ENCODE results near the gene CHCHD2. TPM values are rescaled to one million over a fixed set of nuclear protein-coding genes. Genes with fewer than 3 reads are reported as not detected.
"Not testable (repeated sequence)": the region's sequence is repeated elsewhere in the genome, so short reads cannot be mapped to it uniquely, and the experiment has no call there.

Gene CHCHD2
- total RNA-seq, 1 donor from 2014 or later = 617 TPM

DNA sequence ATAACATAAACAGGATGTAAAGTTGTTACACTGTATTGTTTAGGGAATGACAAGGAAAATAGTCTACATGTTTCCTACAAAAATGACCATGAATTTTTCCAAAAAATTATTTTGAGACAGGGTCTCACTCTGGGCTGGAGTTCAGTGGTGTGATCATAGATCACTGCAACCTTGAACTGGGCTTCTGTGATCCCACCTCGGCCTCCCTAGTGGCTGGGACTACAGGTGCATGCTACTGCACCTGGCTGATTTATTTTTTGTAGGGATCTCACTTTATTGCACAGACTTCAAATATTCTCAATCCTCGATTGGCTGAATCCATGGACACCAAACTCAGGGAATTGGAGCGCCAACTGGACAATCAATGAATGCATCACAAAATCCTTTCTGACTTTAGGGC lies 6.6 kb downstream of the CHCHD2 start:
- Mint-ChIP-seq H3K4me1 (ENCODE audit: low read depth) (peaks cover 5% of the 10 kb centered on the region), H3K4me3 (no peak overlapping the region), H3K27ac (no peak overlapping the region), H3K27me3 (ENCODE audit: insufficient read depth) (no peaks in the 10 kb centered on the region), H3K36me3 (ENCODE audit: low read depth) (peaks cover 35% of the 10 kb centered on the region), H3K9me3 (no peaks in the 10 kb centered on the region)
- no peak for DNase-seq (ENCODE audit: low spot score)
- intact Hi-C loops (cut with micrococcal nuclease) = no loop called here

GRCh38 chr7:56098187-56099008 lies 7.9 kb downstream of the CHCHD2 start:
- H3K27me3 Mint-ChIP-seq (ENCODE audit: insufficient read depth); intact Hi-C loops (cut with micrococcal nuclease); H3K9me3 Mint-ChIP-seq; H3K27ac Mint-ChIP-seq; DNase-seq (ENCODE audit: low spot score); H3K4me3 Mint-ChIP-seq; H3K4me1 Mint-ChIP-seq (ENCODE audit: low read depth): not testable (repeated sequence)
- peaks cover 28% of the 10 kb centered on the region for H3K36me3 Mint-ChIP-seq (ENCODE audit: low read depth)

- intact Hi-C loops (cut with micrococcal nuclease) = no loop called here
- Mint-ChIP-seq H3K27me3 (ENCODE audit: insufficient read depth) (no peaks in the 10 kb centered on the region), H3K36me3 (ENCODE audit: low read depth) (peaks cover 25% of the 10 kb centered on the region), H3K9me3 (no peaks in the 10 kb centered on the region), H3K27ac (no peak overlapping the region), H3K4me1 (ENCODE audit: low read depth) (peaks cover 5% of the 10 kb centered on the region), H3K4me3 (no peak overlapping the region)
- DNase-seq (ENCODE audit: low spot score) = no peak
These were observed 8.6 kb downstream of the CHCHD2 start for GRCh38 chr7:56097700-56098099.

GRCh38 chr7:56092789-56093531 lies 13.3 kb downstream of the CHCHD2 start, which contains the start of gene PHKG1:
Gene PHKG1 (minus strand): TSS chr7:56092952. CDS start chr7:56088941, 4,011 bp downstream.
- peaks cover 7% of the 10 kb centered on the region for H3K36me3 Mint-ChIP-seq (ENCODE audit: low read depth)
- H3K27ac Mint-ChIP-seq = no peak within 1 kb of the TSS
- no peaks in the 10 kb centered on the region for H3K27me3 Mint-ChIP-seq (ENCODE audit: insufficient read depth)
- intact Hi-C loops (cut with micrococcal nuclease) = no loop called here
- no peaks in the 10 kb centered on the region for H3K4me1 Mint-ChIP-seq (ENCODE audit: low read depth)
- no peak within 1 kb of the TSS for H3K4me3 Mint-ChIP-seq
- no peak for DNase-seq (ENCODE audit: low spot score)
- H3K9me3 Mint-ChIP-seq = no peaks in the 10 kb centered on the region

GRCh38 chr7:56092388-56092787 lies 13.9 kb downstream of the CHCHD2 start:
- H3K9me3 Mint-ChIP-seq; intact Hi-C loops (cut with micrococcal nuclease): not testable (repeated sequence)

GRCh38 chr7:56091591-56091990 lies 14.7 kb downstream of the CHCHD2 start:
- intact Hi-C loops (cut with micrococcal nuclease) = no loop called here
- no peak for DNase-seq (ENCODE audit: low spot score)
- peaks cover 6% of the 10 kb centered on the region for H3K36me3 Mint-ChIP-seq (ENCODE audit: low read depth)
- H3K4me3 Mint-ChIP-seq = no peak overlapping the region
- no peaks in the 10 kb centered on the region for H3K4me1 Mint-ChIP-seq (ENCODE audit: low read depth)
- no peaks in the 10 kb centered on the region for H3K27me3 Mint-ChIP-seq (ENCODE audit: insufficient read depth)
- no peak overlapping the region for H3K27ac Mint-ChIP-seq
- H3K9me3 Mint-ChIP-seq = no peaks in the 10 kb centered on the region

More at GRCh38 chr7:56092388-56092787, 13.9 kb downstream of the CHCHD2 start:
- DNase-seq (ENCODE audit: low spot score); H3K27me3 Mint-ChIP-seq (ENCODE audit: insufficient read depth); H3K4me3 Mint-ChIP-seq; H3K4me1 Mint-ChIP-seq (ENCODE audit: low read depth); H3K36me3 Mint-ChIP-seq (ENCODE audit: low read depth); H3K27ac Mint-ChIP-seq: not testable (repeated sequence)

DNA sequence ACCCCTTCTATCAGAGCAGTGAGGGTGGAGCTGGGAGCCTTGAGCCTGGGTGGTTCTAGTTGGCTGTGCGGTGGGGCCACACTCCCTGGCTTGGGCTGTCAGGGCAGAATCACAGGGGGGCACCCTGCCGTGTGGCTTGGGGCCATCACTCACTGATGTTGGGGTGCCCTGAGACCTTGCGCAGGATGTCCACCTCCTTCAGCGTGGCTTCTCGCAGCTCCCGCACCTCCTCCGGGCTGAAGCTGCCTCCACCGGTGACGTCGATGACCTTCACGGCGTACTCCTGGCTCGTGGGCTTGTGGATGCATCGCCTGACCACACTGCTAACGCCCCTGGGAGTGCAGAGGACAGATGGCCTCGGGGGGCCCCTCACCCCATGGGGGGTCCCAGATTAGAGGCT lies 18.8 kb downstream of the CHCHD2 start:
- Mint-ChIP-seq H3K4me3 (no peak overlapping the region), H3K27ac (no peak overlapping the region), H3K9me3 (no peaks in the 10 kb centered on the region), H3K4me1 (ENCODE audit: low read depth) (no peaks in the 10 kb centered on the region), H3K27me3 (ENCODE audit: insufficient read depth) (no peaks in the 10 kb centered on the region), H3K36me3 (ENCODE audit: low read depth) (peaks cover 3% of the 10 kb centered on the region)
- intact Hi-C loops (cut with micrococcal nuclease) = no loop called here
- DNase-seq (ENCODE audit: low spot score) = no peak

- H3K9me3 Mint-ChIP-seq = no peaks in the 10 kb centered on the region
- intact Hi-C loops (cut with micrococcal nuclease) = no loop called here
- H3K4me3 Mint-ChIP-seq = no peak overlapping the region
- H3K36me3 Mint-ChIP-seq (ENCODE audit: low read depth) = peaks cover 3% of the 10 kb centered on the region
- no peak overlapping the region for H3K27ac Mint-ChIP-seq
- DNase-seq (ENCODE audit: low spot score) = no peak
- no peaks in the 10 kb centered on the region for H3K4me1 Mint-ChIP-seq (ENCODE audit: low read depth)
- no peaks in the 10 kb centered on the region for H3K27me3 Mint-ChIP-seq (ENCODE audit: insufficient read depth)
These were observed 19.5 kb downstream of the CHCHD2 start for GRCh38 chr7:56086761-56087160.

GRCh38 chr7:56083150-56083785 lies 23.0 kb downstream of the CHCHD2 start:
- Mint-ChIP-seq H3K9me3 (no peaks in the 10 kb centered on the region), H3K27ac (no peak overlapping the region), H3K4me3 (no peak overlapping the region), H3K36me3 (ENCODE audit: low read depth) (peaks cover 14% of the 10 kb centered on the region), H3K27me3 (ENCODE audit: insufficient read depth) (no peaks in the 10 kb centered on the region), H3K4me1 (ENCODE audit: low read depth) (no peaks in the 10 kb centered on the region)
- intact Hi-C loops (cut with micrococcal nuclease) = no loop called here
- DNase-seq (ENCODE audit: low spot score) = no peak

DNA sequence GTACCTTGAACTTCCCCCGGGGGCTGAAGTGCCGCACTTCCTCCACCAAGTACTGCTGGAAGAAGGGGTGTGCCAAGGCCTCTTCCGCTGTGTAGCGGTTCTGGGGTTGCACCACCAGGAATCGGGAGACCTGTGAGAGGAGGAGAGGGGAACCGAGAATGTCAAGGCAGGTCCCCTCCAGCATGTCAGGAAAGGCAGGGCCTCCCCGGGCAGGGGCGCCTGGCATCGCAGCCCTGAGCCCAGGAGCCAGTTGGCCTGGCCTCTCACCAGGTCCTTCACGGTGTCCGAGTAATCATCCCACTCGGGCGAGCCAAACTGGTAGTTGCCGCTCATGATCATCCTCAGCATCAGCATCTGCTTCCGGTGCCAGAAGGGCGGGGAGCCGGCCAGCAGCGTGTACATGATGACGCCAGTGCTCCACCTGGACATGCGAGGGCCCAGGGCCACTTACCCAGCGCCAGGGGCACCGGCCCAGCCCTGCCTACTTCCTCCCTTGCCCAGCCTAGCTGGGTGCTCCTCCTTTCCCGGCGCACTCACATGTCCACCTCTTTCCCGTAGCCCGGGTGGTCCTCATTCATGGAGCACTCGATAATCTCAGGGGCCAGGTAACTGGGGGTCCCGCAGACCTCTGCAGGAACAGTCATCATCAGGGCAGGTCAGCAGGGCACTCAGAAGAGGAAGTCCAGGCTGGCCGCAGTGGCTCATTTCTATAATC lies 24.5 kb downstream of the CHCHD2 start:
- Mint-ChIP-seq H3K27me3 (ENCODE audit: insufficient read depth) (no peaks in the 10 kb centered on the region), H3K27ac (no peak overlapping the region), H3K9me3 (no peaks in the 10 kb centered on the region), H3K4me3 (no peak overlapping the region), H3K4me1 (ENCODE audit: low read depth) (no peaks in the 10 kb centered on the region), H3K36me3 (ENCODE audit: low read depth) (peaks cover 15% of the 10 kb centered on the region)
- intact Hi-C loops (cut with micrococcal nuclease) = no loop called here
- no peak for DNase-seq (ENCODE audit: low spot score)

GRCh38 chr7:56080726-56081435 lies 25.4 kb downstream of the CHCHD2 start:
- intact Hi-C loops (cut with micrococcal nuclease); DNase-seq (ENCODE audit: low spot score); H3K4me3 Mint-ChIP-seq; H3K9me3 Mint-ChIP-seq; H3K27ac Mint-ChIP-seq; H3K27me3 Mint-ChIP-seq (ENCODE audit: insufficient read depth); H3K4me1 Mint-ChIP-seq (ENCODE audit: low read depth): not testable (repeated sequence)
- H3K36me3 Mint-ChIP-seq (ENCODE audit: low read depth) = peaks cover 20% of the 10 kb centered on the region

All from activated T-helper 1 cell treated with anti-CD3 and anti-CD28 coated beads, Interleukin-12 subunit alpha, Interleukin-12 subunit beta, Interleukin-2, Interleukin-4 antibody, amounts not matched to agents 30 ng/mL and 10 ng/mL and 1 ng/mL, durations not matched to agents 14 hours and 24 hours and 36 hours (primary cell).